ENCODE measurements around the gene UBXN10. TPM values are rescaled to one million over a fixed set of nuclear protein-coding genes. Genes with fewer than 3 reads are reported as not detected.

UBXN10 gene
- total RNA-seq, 2 experiments from 2014 or later = 0.42 to 0.50 TPM

GRCh38 chr1:20207546-20207945, 21.6 kb downstream of the UBXN10 start:
- no TSS peak for BruUV-seq (replicated peaks)
- POLR2A ChIA-PET = no interaction called here
- H3K4me3 ChIP-seq (ENCODE audit: low read depth, low read length, poor library complexity, severe bottlenecking) = no peak overlapping the region
- H4K20me1 ChIP-seq (ENCODE audit: insufficient read depth, low read length) = no peaks in the 10 kb centered on the region
- peaks cover 46% of the 10 kb centered on the region for H3K4me1 ChIP-seq (ENCODE audit: insufficient read depth, low read length, poor library complexity, severe bottlenecking)
- DNase-seq (ENCODE audit: low spot score) = no peak
- intact Hi-C loops (cut with micrococcal nuclease; ENCODE audit: unreplicated experiment) = no loop called here
- peak overlapping the region; percentile 37 for H3K4me2 ChIP-seq (ENCODE audit: low read length)
- no peaks in the 10 kb centered on the region for H3K79me2 ChIP-seq (ENCODE audit: insufficient read depth, low read depth, low read length)
- no peaks in the 10 kb centered on the region for H3K9me3 ChIP-seq (ENCODE audit: low read length)
- CTCF ChIA-PET (ENCODE audit: unreplicated experiment) = no interaction called here
- no peaks in the 10 kb centered on the region for H3K9me2 ChIP-seq (ENCODE audit: insufficient read depth, low read length)
- no peak overlapping the region for H2AFZ ChIP-seq (ENCODE audit: low read length)
- H3K27ac ChIP-seq (ENCODE audit: low read depth, low read length, poor library complexity, severe bottlenecking) = no peak overlapping the region
- TF ChIP-seq, protein P1, sequence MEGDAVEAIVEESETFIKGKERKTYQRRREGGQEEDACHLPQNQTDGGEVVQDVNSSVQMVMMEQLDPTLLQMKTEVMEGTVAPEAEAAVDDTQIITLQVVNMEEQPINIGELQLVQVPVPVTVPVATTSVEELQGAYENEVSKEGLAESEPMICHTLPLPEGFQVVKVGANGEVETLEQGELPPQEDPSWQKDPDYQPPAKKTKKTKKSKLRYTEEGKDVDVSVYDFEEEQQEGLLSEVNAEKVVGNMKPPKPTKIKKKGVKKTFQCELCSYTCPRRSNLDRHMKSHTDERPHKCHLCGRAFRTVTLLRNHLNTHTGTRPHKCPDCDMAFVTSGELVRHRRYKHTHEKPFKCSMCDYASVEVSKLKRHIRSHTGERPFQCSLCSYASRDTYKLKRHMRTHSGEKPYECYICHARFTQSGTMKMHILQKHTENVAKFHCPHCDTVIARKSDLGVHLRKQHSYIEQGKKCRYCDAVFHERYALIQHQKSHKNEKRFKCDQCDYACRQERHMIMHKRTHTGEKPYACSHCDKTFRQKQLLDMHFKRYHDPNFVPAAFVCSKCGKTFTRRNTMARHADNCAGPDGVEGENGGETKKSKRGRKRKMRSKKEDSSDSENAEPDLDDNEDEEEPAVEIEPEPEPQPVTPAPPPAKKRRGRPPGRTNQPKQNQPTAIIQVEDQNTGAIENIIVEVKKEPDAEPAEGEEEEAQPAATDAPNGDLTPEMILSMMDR (conservative IDR thresholded peaks at IDR 0.05; ENCODE audit: low read length) = no peak
- TF ChIP-seq EZH2phosphoT487 (IDR thresholded peaks at IDR 0.05; ENCODE audit: borderline replicate concordance, low read depth, low read length) = no peak
- no peaks in the 10 kb centered on the region for H3K36me3 ChIP-seq (ENCODE audit: insufficient read depth, low read length)

DNA sequence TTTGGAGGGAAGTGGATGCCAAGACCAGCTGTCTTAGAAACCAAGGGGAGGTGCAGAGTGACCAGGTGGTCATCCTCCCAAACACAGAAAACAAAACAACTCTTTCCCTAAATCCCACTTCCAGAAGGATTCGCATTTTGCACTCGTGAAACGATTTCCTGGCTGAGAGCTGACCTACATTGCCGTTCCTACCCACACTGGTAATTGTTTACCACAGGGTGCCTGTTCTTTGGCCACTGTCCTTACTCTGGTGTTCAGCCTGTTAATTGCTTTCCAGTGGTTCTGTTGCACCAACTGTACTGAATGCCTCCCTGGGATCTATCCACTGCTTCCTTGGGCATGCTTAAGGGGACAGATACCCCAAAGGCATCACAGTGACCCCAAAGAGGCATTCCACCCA, 23.6 kb downstream of the UBXN10 start:
- no peak for TF ChIP-seq EZH2phosphoT487 (IDR thresholded peaks at IDR 0.05; ENCODE audit: borderline replicate concordance, low read depth, low read length)
- TF ChIP-seq, protein P1 (conservative IDR thresholded peaks at IDR 0.05; ENCODE audit: low read length) = no peak
- Histone ChIP-seq H3K4me2 (ENCODE audit: low read length) (no peak overlapping the region), H3K36me3 (ENCODE audit: insufficient read depth, low read length) (no peaks in the 10 kb centered on the region), H2AFZ (ENCODE audit: low read length) (no peak overlapping the region; the same call in 1 of the 2 replicates), H4K20me1 (ENCODE audit: insufficient read depth, low read length) (no peaks in the 10 kb centered on the region), H3K4me1 (ENCODE audit: insufficient read depth, low read length, poor library complexity, severe bottlenecking) (peaks cover 49% of the 10 kb centered on the region), H3K79me2 (ENCODE audit: insufficient read depth, low read depth, low read length) (no peaks in the 10 kb centered on the region), H3K4me3 (ENCODE audit: low read depth, low read length, poor library complexity, severe bottlenecking) (no peak overlapping the region), H3K9me2 (ENCODE audit: insufficient read depth, low read length) (no peaks in the 10 kb centered on the region), H3K27ac (ENCODE audit: low read depth, low read length, poor library complexity, severe bottlenecking) (no peak overlapping the region), H3K9me3 (ENCODE audit: low read length) (no peaks in the 10 kb centered on the region)
- DNase-seq (ENCODE audit: low spot score) = no peak
- ChIA-PET CTCF (ENCODE audit: unreplicated experiment) (no interaction called here), POLR2A (no interaction called here)
- no TSS peak for BruUV-seq (replicated peaks)
- intact Hi-C loops (cut with micrococcal nuclease; ENCODE audit: unreplicated experiment) = no loop called here

DNA sequence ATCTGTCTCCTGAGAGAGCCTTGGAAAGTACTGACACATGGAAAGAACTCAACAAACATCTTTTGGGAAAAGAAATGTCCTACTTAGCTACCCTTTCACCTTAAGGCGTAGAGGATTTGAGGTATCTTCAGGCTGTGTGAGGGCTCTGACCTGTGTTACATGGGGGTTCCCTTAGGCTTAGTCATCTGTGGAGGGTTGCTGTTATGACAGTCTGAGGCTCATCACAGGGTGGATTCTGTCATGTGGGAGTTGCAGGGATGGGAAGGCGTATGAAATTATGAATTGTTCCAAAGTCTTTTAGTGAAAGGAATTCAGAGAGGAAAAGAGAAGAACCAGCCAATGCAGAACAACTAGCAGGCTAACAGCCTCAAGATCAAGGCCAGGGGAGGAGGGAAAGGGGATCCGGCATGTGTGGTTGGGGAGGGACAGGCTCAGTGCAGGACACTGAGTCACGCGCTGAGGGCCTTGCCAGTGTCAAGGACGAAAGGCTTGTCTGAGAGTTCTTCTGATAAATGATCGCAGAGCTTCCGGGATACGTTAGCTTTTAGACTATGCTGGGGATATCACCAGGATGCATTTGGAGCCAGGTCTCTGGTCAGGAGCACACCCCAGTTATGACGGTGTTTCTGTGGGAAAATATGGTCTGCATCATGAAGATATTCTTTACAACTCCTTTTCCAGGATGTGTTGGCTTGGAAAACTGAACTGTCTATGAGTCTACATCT, 25.0 kb downstream of the UBXN10 start:
- H3K27ac ChIP-seq (ENCODE audit: low read depth, low read length, poor library complexity, severe bottlenecking) = no peak overlapping the region
- H2AFZ ChIP-seq (ENCODE audit: low read length) = no peak overlapping the region
- intact Hi-C loops (cut with micrococcal nuclease; ENCODE audit: unreplicated experiment) = loop anchor here (10.0 kb wide), 1 partner anchor 424 kb away; the partner anchor contains the start of gene PINK1
- no peak overlapping the region for H3K4me2 ChIP-seq (ENCODE audit: low read length)
- H4K20me1 ChIP-seq (ENCODE audit: insufficient read depth, low read length) = no peaks in the 10 kb centered on the region
- H3K9me3 ChIP-seq (ENCODE audit: low read length) = no peaks in the 10 kb centered on the region
- peaks cover 49% of the 10 kb centered on the region for H3K4me1 ChIP-seq (ENCODE audit: insufficient read depth, low read length, poor library complexity, severe bottlenecking)
- ChIA-PET CTCF (ENCODE audit: unreplicated experiment) (no interaction called here), POLR2A (interaction anchor here (0.7 kb wide), 1 partner anchor 10 kb away, joined by 3 read pairs; no protein-coding TSS in a partner anchor)
- no peaks in the 10 kb centered on the region for H3K36me3 ChIP-seq (ENCODE audit: insufficient read depth, low read length)
- no peaks in the 10 kb centered on the region for H3K79me2 ChIP-seq (ENCODE audit: insufficient read depth, low read depth, low read length)
- DNase-seq (ENCODE audit: low spot score) = no peak
- no peak for TF ChIP-seq EZH2phosphoT487 (IDR thresholded peaks at IDR 0.05; ENCODE audit: borderline replicate concordance, low read depth, low read length)
- TF ChIP-seq, protein P1 (conservative IDR thresholded peaks at IDR 0.05; ENCODE audit: low read length) = no peak
- no TSS peak for BruUV-seq (replicated peaks)
- H3K9me2 ChIP-seq (ENCODE audit: insufficient read depth, low read length) = no peaks in the 10 kb centered on the region
- H3K4me3 ChIP-seq (ENCODE audit: low read depth, low read length, poor library complexity, severe bottlenecking) = no peak overlapping the region
